HG03558 (cell line): ENCODE measurements around the gene DPF3.

Source experiments
- ATAC-seq: cut with Tn5 transposase; IDR thresholded peaks from one replicate; pipeline ENCODE4 v1.9.1; 2021; ENCODE audit warnings: moderate number of reproducible peaks; ENCODE audit not compliant: unreplicated experiment; ENCODE audit errors: extremely low read depth

The DPF3 gene

GRCh38 chr14:72745991-72746980 is 147.6 kb downstream of the DPF3 start:
- no peak for ATAC-seq

DNA sequence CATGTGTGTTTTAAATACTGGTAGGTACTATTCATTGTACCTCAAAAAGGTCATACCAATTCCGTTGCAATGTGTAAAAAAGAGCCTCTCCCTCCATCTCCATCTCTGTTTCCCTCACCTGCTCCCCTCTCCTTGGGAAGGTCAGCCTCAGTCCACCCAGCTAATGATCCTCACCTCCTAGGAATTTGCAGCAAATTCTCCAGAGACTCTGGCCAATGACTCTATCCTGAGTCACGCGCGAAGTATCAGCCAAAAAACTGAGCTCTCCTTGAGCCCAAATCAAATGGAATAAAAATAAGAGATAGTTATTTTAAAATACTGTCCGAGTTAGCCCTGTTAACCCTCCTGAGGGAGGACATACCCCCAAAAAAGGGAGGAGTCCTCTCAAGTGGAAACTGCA is 148.4 kb downstream of the DPF3 start:
- ATAC-seq: no peak

DNA sequence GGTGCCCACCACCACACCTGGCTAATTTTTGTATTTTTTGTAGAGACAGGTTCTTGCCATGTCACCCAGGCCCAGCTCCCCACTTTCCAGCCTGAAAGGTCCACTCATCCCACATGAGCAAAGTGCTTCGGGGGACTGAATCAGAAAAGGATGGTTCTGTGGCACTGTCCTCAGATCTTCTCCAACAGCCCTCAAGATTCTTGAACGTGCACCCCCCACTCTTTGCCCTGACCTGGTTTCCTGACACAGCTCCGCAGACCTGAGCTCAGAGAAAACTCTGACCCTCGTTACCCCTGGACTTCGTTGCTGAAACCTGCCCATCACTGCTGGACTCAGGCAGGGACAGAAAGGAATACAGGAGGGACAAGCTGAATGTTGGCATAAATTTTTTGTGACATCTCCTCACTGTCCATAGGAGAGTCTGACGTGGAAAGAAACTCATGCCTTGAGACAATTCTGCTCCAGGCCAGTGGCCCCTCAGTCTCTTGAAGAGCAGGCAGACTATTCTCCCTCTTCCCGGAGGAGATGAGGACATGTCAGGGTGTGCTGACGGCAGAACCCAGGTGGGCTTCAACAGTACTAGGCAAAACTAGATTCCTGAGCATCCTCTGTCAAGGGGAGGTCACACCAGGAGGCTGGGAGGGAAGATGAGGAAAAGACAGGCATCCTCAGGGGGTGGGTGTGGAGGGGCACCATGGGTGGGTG is 149.3 kb downstream of the DPF3 start:
- no peak for ATAC-seq

GRCh38 chr14:72743626-72744025 is 150.3 kb downstream of the DPF3 start:
- ATAC-seq: no peak

GRCh38 chr14:72742838-72743195 is 151.1 kb downstream of the DPF3 start:
- ATAC-seq: no peak

GRCh38 chr14:72742118-72742837 is 151.6 kb downstream of the DPF3 start:
- no peak for ATAC-seq

DNA sequence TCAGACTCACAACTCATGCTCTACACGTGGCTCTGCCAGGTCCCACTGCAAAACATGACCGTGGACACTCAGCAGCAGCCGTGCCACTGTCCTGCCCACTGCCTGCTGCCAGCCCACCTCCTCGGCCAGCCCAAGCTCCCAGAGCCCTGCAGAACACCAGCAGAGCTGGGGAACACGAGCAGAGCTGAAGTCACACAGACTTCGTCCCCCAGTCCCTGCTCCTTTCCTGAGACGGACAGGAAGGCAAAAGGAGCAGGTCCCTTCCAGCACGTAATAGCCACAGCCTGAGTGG is 152.1 kb downstream of the DPF3 start:
- no peak for ATAC-seq

DNA sequence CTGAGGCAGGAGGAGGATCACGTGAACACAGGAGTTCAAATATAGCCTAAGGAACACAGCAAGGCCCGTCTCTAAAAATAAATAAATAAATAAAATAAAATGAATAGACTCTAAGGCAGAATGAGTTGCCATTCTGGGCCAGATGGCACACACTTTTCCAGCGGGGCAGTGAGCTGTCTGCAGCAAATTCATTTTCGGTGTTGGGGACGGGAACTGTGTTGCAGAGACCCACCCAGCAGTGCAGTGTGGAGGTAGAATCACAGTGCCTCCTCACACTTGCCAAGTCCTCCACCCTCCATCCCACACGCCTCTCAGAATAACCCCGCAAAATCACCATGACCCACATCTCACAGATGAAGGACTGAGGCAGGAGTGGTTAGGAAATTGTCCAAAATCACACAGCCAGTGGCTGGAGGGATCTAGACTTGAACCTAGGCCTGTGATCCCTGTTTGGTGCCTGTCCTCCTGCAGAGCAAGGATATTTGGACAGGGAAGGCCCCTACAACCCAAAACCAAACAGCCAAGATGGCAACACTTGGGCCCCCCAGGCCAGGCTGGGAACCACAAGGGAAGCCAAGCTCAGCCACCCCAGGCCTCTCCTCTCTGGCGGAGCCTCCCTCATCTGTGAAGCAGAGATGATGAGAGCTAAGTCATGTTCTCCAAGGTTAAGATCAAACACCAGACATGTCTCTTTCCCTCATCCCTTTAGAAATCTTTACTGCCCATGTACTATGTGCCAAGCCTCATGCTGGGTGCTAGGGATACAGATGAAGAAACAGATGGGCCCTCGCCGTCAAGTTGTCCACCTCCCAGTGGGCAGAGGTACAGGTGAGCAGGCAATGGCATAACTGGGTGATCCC is 152.7 kb downstream of the DPF3 start:
- no peak for ATAC-seq

DNA sequence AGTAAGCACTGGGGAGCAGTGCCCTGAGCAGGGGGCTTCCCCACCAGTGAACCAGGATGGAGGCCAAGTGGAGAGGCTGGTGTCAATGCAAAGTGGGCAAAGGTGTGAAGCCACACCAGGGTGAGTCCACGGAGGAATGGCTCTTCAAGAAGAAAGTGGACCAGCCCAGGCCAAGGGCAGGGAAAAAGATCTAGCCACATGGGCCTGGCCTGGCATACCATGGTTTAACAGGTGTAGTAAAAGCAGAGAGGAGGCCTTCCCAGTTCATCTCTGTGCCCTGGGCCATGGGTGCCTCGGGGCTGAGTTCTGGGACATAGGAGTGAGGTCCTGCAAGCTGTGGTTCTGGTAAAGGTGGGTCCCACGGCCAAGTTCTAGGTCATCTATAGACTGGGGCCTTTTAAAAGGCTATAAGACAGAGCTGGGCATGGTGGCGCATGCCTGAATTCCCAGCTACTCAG is 153.4 kb downstream of the DPF3 start:
- no peak for ATAC-seq

- no peak for ATAC-seq
Observed at GRCh38 chr14:72739446-72740405, 154.2 kb downstream of the DPF3 start.

GRCh38 chr14:72738161-72738611 is 155.7 kb downstream of the DPF3 start:
- no peak for ATAC-seq

DNA sequence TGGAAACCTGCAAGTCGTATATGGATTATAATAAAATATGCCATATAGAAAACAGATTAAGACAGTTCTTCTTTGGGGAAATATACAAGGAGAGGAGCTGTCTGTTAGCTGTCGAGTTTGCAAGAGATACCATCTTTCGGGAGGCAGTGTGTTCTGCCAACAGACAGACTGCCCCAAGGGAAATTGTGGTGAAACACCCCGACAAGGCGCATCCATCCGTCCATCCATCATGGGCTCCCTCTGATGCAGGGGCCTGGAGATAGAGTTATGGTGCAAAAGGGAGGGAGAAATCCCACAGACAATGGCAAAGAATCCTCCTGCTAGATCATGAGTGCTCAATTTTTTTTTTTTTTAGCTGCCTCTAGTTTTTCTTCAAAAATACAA is 156.3 kb downstream of the DPF3 start:
- ATAC-seq: no peak

DNA sequence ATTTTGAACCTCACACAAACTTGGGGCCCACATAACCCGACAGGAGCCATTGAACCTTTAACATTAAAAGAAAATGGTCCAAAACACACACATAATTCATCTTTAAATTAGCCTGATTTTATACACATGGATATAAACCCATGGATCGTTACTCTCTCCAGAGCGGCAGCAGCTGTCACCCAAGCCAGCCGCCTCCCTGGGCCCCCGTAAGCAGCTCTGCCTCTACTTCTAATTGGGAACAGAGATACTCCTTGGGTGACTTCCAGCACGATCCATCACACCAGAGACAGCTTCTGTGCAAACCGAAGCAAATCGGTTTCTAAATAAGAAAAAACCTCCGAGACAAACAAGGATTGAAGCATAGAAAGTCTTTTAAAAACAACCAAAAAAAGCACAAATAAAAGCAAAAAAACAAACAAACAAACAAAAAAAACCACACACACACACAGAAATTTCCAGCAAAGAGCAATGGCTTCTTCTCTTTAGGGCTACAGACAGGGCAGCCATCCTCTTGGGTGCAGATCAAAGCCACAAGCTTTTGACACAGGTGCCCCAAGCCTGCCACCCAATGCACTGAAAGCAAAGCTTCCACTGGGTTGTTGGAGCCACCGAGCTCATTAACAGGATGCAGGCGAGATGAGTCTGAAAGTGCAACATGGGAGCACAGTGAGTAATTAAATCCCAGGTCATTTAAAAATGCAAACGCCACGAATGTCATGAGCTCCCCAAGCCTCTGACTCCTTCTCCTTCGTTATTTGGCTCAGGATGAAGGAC is 156.9 kb downstream of the DPF3 start:
- no peak for ATAC-seq

- ATAC-seq: no peak
Observed at GRCh38 chr14:72736308-72736707, 157.6 kb downstream of the DPF3 start.

- ATAC-seq: no peak
Observed at GRCh38 chr14:72732022-72732780, 161.7 kb downstream of the DPF3 start.

GRCh38 chr14:72731252-72732020 is 162.5 kb downstream of the DPF3 start:
- no peak for ATAC-seq

- no peak for ATAC-seq
Observed at GRCh38 chr14:72730468-72730867, 163.4 kb downstream of the DPF3 start.
